Measurements from ENCODE around the gene GRM1.

DNA sequence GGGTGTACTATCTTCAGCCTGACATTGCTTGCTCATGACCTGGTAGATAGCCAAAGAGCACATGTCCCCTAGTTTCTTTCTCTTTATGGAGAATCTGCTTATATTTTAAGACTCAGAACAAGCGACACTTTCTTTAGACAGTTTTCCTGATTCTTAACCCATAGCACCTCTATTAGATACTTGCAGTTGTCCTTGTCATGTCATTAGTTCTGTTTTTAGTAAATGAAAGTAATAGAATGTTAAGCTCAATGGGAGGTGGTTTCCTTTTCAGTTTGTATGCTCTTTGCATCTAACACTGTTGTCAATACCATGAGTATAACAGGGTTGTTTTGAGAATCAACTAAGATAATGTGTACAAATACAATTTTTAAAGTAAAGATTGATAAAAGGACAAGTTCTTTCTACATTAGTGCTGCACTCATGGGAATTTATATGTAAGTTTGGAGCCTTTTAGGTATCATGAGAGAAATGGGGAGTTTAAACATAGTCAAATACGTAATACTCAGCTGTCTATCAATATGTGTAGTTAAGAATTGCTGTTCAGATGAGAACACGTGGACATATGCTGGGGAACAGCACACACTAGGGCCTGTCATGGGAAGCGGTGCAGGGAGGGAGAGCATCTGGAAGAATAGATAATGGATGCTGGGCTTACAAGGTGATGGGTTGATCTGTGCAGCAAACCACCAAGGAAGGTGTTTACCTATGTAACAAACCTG is 124.3 kb downstream of the GRM1 start:
- no peak for TF ChIP-seq POLR2A (IDR thresholded peaks at IDR 0.05)
- TF ChIP-seq CTCF (IDR thresholded peaks at IDR 0.05) = no peak
- TF ChIP-seq POLR2AphosphoS5 (IDR thresholded peaks at IDR 0.05; ENCODE audit: insufficient read depth in 1 of 2, low read depth in 1 of 2) = no peak
